Uterus (tissue), 2 donors: Measurements from ENCODE around the gene ATP9B.

Source experiments
- CTCF ChIP-seq, 4 experiments: fragments of 200-600 bp in 2 of 4; fragments of 450-650 bp in 2 of 4; sonication (generic) in 2 of 4; IDR thresholded peaks; one replicate each; pipeline ENCODE4 v1.5.1; 2016 to 2019; ENCODE audit warnings: antibody characterized with exemption in 4 of 4, mild to moderate bottlenecking in 2 of 4, moderate library complexity in 1 of 4
- POLR2A ChIP-seq, 2 donors: fragments of 450-650 bp; IDR thresholded peaks; one replicate each; pipeline ENCODE4 v1.6.1; 2016; ENCODE audit warnings: antibody characterized with exemption in 2 of 2, mild to moderate bottlenecking in 1 of 2, moderate library complexity in 1 of 2

- no peak for TF ChIP-seq CTCF (IDR thresholded peaks at IDR 0.05)
- no peak for TF ChIP-seq POLR2A (IDR thresholded peaks at IDR 0.05)
Measured at GRCh38 chr18:79418642-79419041, 349.4 kb downstream of the ATP9B start.
